Effector memory CD8-positive, alpha-beta T cell (primary cell): ENCODE results near the gene WNK3.

Experiments
- ATAC-seq: fragments of 150-1000 bp; cut with Tn5 transposase; replicated peaks from 2 replicates; pipeline ENCODE4 v1.10.0; 2021; ENCODE audit warnings: mild to moderate bottlenecking, moderate library complexity
- DNase-seq, 3 experiments: peaks; one replicate each; pipeline ENCODE4 v3.0.0; 2021
- H3K27ac Mint-ChIP-seq, 2 donors: one replicate each; pipeline ENCODE4 v1.8.0; 2022; ENCODE audit warnings: mild to moderate bottlenecking in 2 of 2, mixed read lengths in 2 of 2, moderate library complexity in 2 of 2
- H3K27me3 Mint-ChIP-seq, 2 donors: one replicate each; pipeline ENCODE4 v1.8.0; 2022; ENCODE audit warnings: mixed read lengths in 2 of 2
- H3K36me3 Mint-ChIP-seq: one replicate; pipeline ENCODE4 v1.8.0; 2022; ENCODE audit warnings: mild to moderate bottlenecking, moderate library complexity, mixed read lengths; ENCODE audit not compliant: insufficient read depth
- H3K4me1 Mint-ChIP-seq, 2 donors: one replicate each; pipeline ENCODE4 v1.8.0; 2022; ENCODE audit warnings: low read depth in 2 of 2, mixed read lengths in 2 of 2
- H3K4me3 Mint-ChIP-seq, 2 donors: one replicate each; pipeline ENCODE4 v1.8.0; 2022; ENCODE audit warnings: mild to moderate bottlenecking in 2 of 2, mixed read lengths in 2 of 2, moderate library complexity in 2 of 2
- H3K9me3 Mint-ChIP-seq, 2 donors: one replicate each; pipeline ENCODE4 v1.8.0; 2022; ENCODE audit warnings: mixed read lengths in 2 of 2

The WNK3 gene

GRCh38 chrX:54294306-54294705 lies 63.5 kb downstream of the WNK3 start:
- DNase-seq = no peak
- Mint-ChIP-seq H3K4me1 (no peaks in the 10 kb centered on the region), H3K9me3 (no peaks in the 10 kb centered on the region), H3K36me3 (no peaks in the 10 kb centered on the region), H3K27me3 (peaks cover 6 to 16% of the 10 kb centered on the region in 2 donors), H3K27ac (no peak overlapping the region), H3K4me3 (no peak overlapping the region)
- no peak for ATAC-seq

GRCh38 chrX:54292755-54293154 lies 65.1 kb downstream of the WNK3 start:
- no peak overlapping the region for H3K4me3 Mint-ChIP-seq
- no peaks in the 10 kb centered on the region for H3K9me3 Mint-ChIP-seq
- DNase-seq (no peak), ATAC-seq (no peak)
- H3K36me3 Mint-ChIP-seq = no peaks in the 10 kb centered on the region
- no peak overlapping the region for H3K27ac Mint-ChIP-seq
- no peaks in the 10 kb centered on the region for H3K4me1 Mint-ChIP-seq
- H3K27me3 Mint-ChIP-seq = peaks cover 6 to 23% of the 10 kb centered on the region in 2 donors

GRCh38 chrX:54291758-54292157 lies 66.1 kb downstream of the WNK3 start:
- Mint-ChIP-seq H3K4me3 (no peak overlapping the region), H3K9me3 (no peaks in the 10 kb centered on the region), H3K27me3 (peaks cover 6 to 23% of the 10 kb centered on the region in 2 donors), H3K4me1 (no peaks in the 10 kb centered on the region), H3K27ac (no peak overlapping the region), H3K36me3 (no peaks in the 10 kb centered on the region)
- DNase-seq = no peak
- no peak for ATAC-seq

GRCh38 chrX:54288968-54289367 lies 68.9 kb downstream of the WNK3 start:
- Mint-ChIP-seq H3K4me3 (no peak overlapping the region), H3K27me3 (peaks cover 0 to 14% of the 10 kb centered on the region in 2 donors), H3K36me3 (no peaks in the 10 kb centered on the region), H3K27ac (no peak overlapping the region), H3K4me1 (no peaks in the 10 kb centered on the region), H3K9me3 (no peaks in the 10 kb centered on the region)
- ATAC-seq (no peak), DNase-seq (no peak)

- no peak overlapping the region for H3K4me3 Mint-ChIP-seq
- no peaks in the 10 kb centered on the region for H3K4me1 Mint-ChIP-seq
- ATAC-seq = no peak
- peaks cover 0 to 14% of the 10 kb centered on the region in 2 donors for H3K27me3 Mint-ChIP-seq
- H3K36me3 Mint-ChIP-seq = no peaks in the 10 kb centered on the region
- no peak overlapping the region for H3K27ac Mint-ChIP-seq
- no peak for DNase-seq
- no peaks in the 10 kb centered on the region for H3K9me3 Mint-ChIP-seq
Measured at GRCh38 chrX:54288277-54288676, 69.6 kb downstream of the WNK3 start.

GRCh38 chrX:54281676-54282075 lies 76.2 kb downstream of the WNK3 start:
- H3K27me3 Mint-ChIP-seq = no peaks in the 10 kb centered on the region
- no peaks in the 10 kb centered on the region for H3K36me3 Mint-ChIP-seq
- no peaks in the 10 kb centered on the region for H3K4me1 Mint-ChIP-seq
- DNase-seq = no peak
- H3K4me3 Mint-ChIP-seq = no peak overlapping the region
- no peak for ATAC-seq
- H3K27ac Mint-ChIP-seq = no peak overlapping the region
- no peaks in the 10 kb centered on the region for H3K9me3 Mint-ChIP-seq

GRCh38 chrX:54280466-54280865 lies 77.4 kb downstream of the WNK3 start:
- ATAC-seq = no peak
- Mint-ChIP-seq H3K4me1 (no peaks in the 10 kb centered on the region), H3K4me3 (no peak overlapping the region), H3K36me3 (no peaks in the 10 kb centered on the region), H3K27me3 (no peaks in the 10 kb centered on the region), H3K27ac (no peak overlapping the region), H3K9me3 (no peaks in the 10 kb centered on the region)
- DNase-seq = no peak

- Mint-ChIP-seq H3K36me3 (no peaks in the 10 kb centered on the region), H3K4me1 (no peaks in the 10 kb centered on the region), H3K4me3 (no peak overlapping the region), H3K27me3 (peaks cover 5 to 6% of the 10 kb centered on the region in 2 donors), H3K9me3 (no peaks in the 10 kb centered on the region), H3K27ac (no peak overlapping the region)
- no peak for ATAC-seq
- DNase-seq = no peak
Measured at GRCh38 chrX:54271664-54272063, 86.2 kb downstream of the WNK3 start.

- H3K36me3 Mint-ChIP-seq = no peaks in the 10 kb centered on the region
- ATAC-seq = no peak
- no peaks in the 10 kb centered on the region for H3K9me3 Mint-ChIP-seq
- DNase-seq = no peak
- no peak overlapping the region for H3K4me3 Mint-ChIP-seq
- no peak overlapping the region for H3K27ac Mint-ChIP-seq
- H3K27me3 Mint-ChIP-seq = no peaks in the 10 kb centered on the region
- H3K4me1 Mint-ChIP-seq = no peaks in the 10 kb centered on the region
Measured at GRCh38 chrX:54248309-54248708, 109.5 kb downstream of the WNK3 start.

- no peak for DNase-seq
- Mint-ChIP-seq H3K27ac (no peak overlapping the region), H3K27me3 (no peaks in the 10 kb centered on the region), H3K36me3 (no peaks in the 10 kb centered on the region), H3K9me3 (no peaks in the 10 kb centered on the region), H3K4me1 (no peaks in the 10 kb centered on the region), H3K4me3 (no peak overlapping the region)
- ATAC-seq = no peak
Measured at GRCh38 chrX:54246866-54247265, 111.0 kb downstream of the WNK3 start.

- Mint-ChIP-seq H3K27ac (no peak overlapping the region), H3K4me3 (no peak overlapping the region), H3K36me3 (no peaks in the 10 kb centered on the region), H3K4me1 (no peaks in the 10 kb centered on the region), H3K27me3 (peaks cover 7 to 9% of the 10 kb centered on the region in 2 donors), H3K9me3 (no peaks in the 10 kb centered on the region)
- DNase-seq = no peak
- no peak for ATAC-seq
Measured at GRCh38 chrX:54238588-54238987, 119.3 kb downstream of the WNK3 start.

GRCh38 chrX:54237014-54237413 lies 120.8 kb downstream of the WNK3 start:
- no peak for ATAC-seq
- H3K36me3 Mint-ChIP-seq = no peaks in the 10 kb centered on the region
- H3K4me1 Mint-ChIP-seq = no peaks in the 10 kb centered on the region
- no peak for DNase-seq
- H3K27ac Mint-ChIP-seq = no peak overlapping the region
- H3K4me3 Mint-ChIP-seq = no peak overlapping the region
- no peaks in the 10 kb centered on the region for H3K9me3 Mint-ChIP-seq
- peaks cover 7 to 9% of the 10 kb centered on the region in 2 donors for H3K27me3 Mint-ChIP-seq

GRCh38 chrX:54230435-54231148 lies 127.3 kb downstream of the WNK3 start:
- Mint-ChIP-seq H3K4me1 (no peaks in the 10 kb centered on the region), H3K36me3 (no peaks in the 10 kb centered on the region), H3K27ac (no peak overlapping the region), H3K9me3 (no peaks in the 10 kb centered on the region), H3K27me3 (no peaks in the 10 kb centered on the region), H3K4me3 (no peak overlapping the region)
- ATAC-seq = no peak
- DNase-seq = no peak

- no peaks in the 10 kb centered on the region for H3K4me1 Mint-ChIP-seq
- H3K9me3 Mint-ChIP-seq = no peaks in the 10 kb centered on the region
- no peak overlapping the region for H3K27ac Mint-ChIP-seq
- ATAC-seq = no peak
- H3K27me3 Mint-ChIP-seq = no peaks in the 10 kb centered on the region
- no peak for DNase-seq
- no peaks in the 10 kb centered on the region for H3K36me3 Mint-ChIP-seq
- H3K4me3 Mint-ChIP-seq = no peak overlapping the region
Measured at GRCh38 chrX:54223581-54223980, 134.3 kb downstream of the WNK3 start.

- Mint-ChIP-seq H3K4me1 (no peaks in the 10 kb centered on the region), H3K27me3 (peaks cover 0 to 2% of the 10 kb centered on the region in 2 donors), H3K4me3 (no peak overlapping the region), H3K9me3 (no peaks in the 10 kb centered on the region), H3K27ac (no peak overlapping the region), H3K36me3 (no peaks in the 10 kb centered on the region)
- ATAC-seq (no peak), DNase-seq (no peak)
Measured at GRCh38 chrX:54213603-54214002, 144.2 kb downstream of the WNK3 start.
